Measurements from ENCODE around the gene C11orf21. TPM values are rescaled to one million over a fixed set of nuclear protein-coding genes. Genes with fewer than 3 reads are reported as not detected.

C11orf21 gene
- total RNA-seq, 1 donor: not detected

- no peak overlapping the region for H3K4me3 ChIP-seq (ENCODE audit: low read depth, low read length)
- no peak for DNase-seq (ENCODE audit: low read depth)
- no peak for TF ChIP-seq CTCF (IDR thresholded peaks at IDR 0.05; ENCODE audit: insufficient read depth, low read depth, low read length)
These were observed 21.5 kb downstream of the C11orf21 start for GRCh38 chr11:2280208-2280607.

GRCh38 chr11:2277933-2278523, 23.7 kb downstream of the C11orf21 start:
- no peak for TF ChIP-seq CTCF (IDR thresholded peaks at IDR 0.05; ENCODE audit: insufficient read depth, low read depth, low read length)
- no peak overlapping the region for H3K4me3 ChIP-seq (ENCODE audit: low read depth, low read length)
- peak; percentile 33 for DNase-seq (ENCODE audit: low read depth)

- TF ChIP-seq CTCF (IDR thresholded peaks at IDR 0.05; ENCODE audit: insufficient read depth, low read depth, low read length): no peak
- DNase-seq (ENCODE audit: low read depth): peak; percentile 20
- H3K4me3 ChIP-seq (ENCODE audit: low read depth, low read length): no peak overlapping the region
These were observed 24.7 kb downstream of the C11orf21 start for GRCh38 chr11:2277008-2277346.

GRCh38 chr11:2276280-2277007, 25.3 kb downstream of the C11orf21 start:
- DNase-seq (ENCODE audit: low read depth): no peak
- no peak for TF ChIP-seq CTCF (IDR thresholded peaks at IDR 0.05; ENCODE audit: insufficient read depth, low read depth, low read length)
- no peak overlapping the region for H3K4me3 ChIP-seq (ENCODE audit: low read depth, low read length)

- DNase-seq (ENCODE audit: low read depth): no peak
- no peak overlapping the region for H3K4me3 ChIP-seq (ENCODE audit: low read depth, low read length)
- TF ChIP-seq CTCF (IDR thresholded peaks at IDR 0.05; ENCODE audit: insufficient read depth, low read depth, low read length): no peak
These were observed 26.1 kb downstream of the C11orf21 start for GRCh38 chr11:2275334-2276279.

- DNase-seq (ENCODE audit: low read depth): no peak
- TF ChIP-seq CTCF (IDR thresholded peaks at IDR 0.05; ENCODE audit: insufficient read depth, low read depth, low read length): no peak
- H3K4me3 ChIP-seq (ENCODE audit: low read depth, low read length): no peak overlapping the region
These were observed 27.9 kb downstream of the C11orf21 start for GRCh38 chr11:2273771-2274170.

Measured in fibroblast of villous mesenchyme (primary cell).